GM12878 (cell line): ENCODE data around the gene AKAP13. TPM values are rescaled to one million over a fixed set of nuclear protein-coding genes. Genes with fewer than 3 reads are reported as not detected.

Experiments used
- ATAC-seq: fragments of 200-7000 bp; cut with Tn5 transposase; 3 replicates; pipeline ENCODE4 v1.9.1; 2020; ENCODE audit warnings: mild to moderate bottlenecking, moderate library complexity
- BruUV-seq: library from RNA; stranded (reverse); fragments of 400-500 nt; replicated peaks from 2 replicates; lab custom pipeline; 2021; lab: Mats Ljungman, UMichigan
- CTCF ChIA-PET: fragments of 300-600 bp; sonication (Branson Sonifier 250); formaldehyde crosslinking; extraction: SDS; loops from one replicate; lab custom pipeline; 2021; ENCODE audit warnings: inconsistent platforms; lab: Yijun Ruan, JAX
- POLR2A ChIA-PET: fragments of 350-600 bp; formaldehyde crosslinking; extraction: SDS; loops from one replicate; lab custom pipeline; 2021; ENCODE audit warnings: inconsistent platforms; lab: Charles Lee
- RAD21 ChIA-PET: fragments of 300-600 bp; sonication (Branson Sonifier 250); formaldehyde crosslinking; loops from one replicate; lab custom pipeline; 2023; ENCODE audit warnings: antibody characterized with exemption; ENCODE audit not compliant: unreplicated experiment; lab: Charles Lee
- SMC1A ChIA-PET: fragments of 300-600 bp; sonication (Branson Sonifier 250); formaldehyde crosslinking; loops from one replicate; lab custom pipeline; 2023; ENCODE audit not compliant: unreplicated experiment, uncharacterized antibody; lab: Charles Lee
- DNase-seq: peaks from one replicate; pipeline ENCODE4 v3.0.0-alpha.2; 2011; ENCODE audit warnings: low read depth, low spot score
- FAIRE-seq: peaks from 3 replicates; lab custom pipeline; 2011; peaks lifted over from hg19 to GRCh38; lab: Jason Lieb, UNC
- H2AFZ ChIP-seq: 2 replicates; pipeline ENCODE4 v1.6.0; 2011; ENCODE audit warnings: low read depth, low read length, control low read depth; ENCODE audit not compliant: control insufficient read depth
- H3K27ac ChIP-seq: 2 replicates; pipeline ENCODE4 v1.5.1; 2011; ENCODE audit warnings: control low read depth; ENCODE audit not compliant: control insufficient read depth, insufficient read depth
- H3K27me3 ChIP-seq, 2 experiments: replicated peaks in 1 of 2; 2 replicates each; pipeline versions ENCODE4 v1.6.0 to v1.6.1; 2011; ENCODE audit warnings: low read length in 1 of 2; ENCODE audit not compliant: control insufficient read depth in 2 of 2, insufficient read depth in 2 of 2
- H3K36me3 ChIP-seq, 2 experiments: 2 replicates each; pipeline ENCODE4 v1.5.1; 2011; ENCODE audit warnings: low read length in 1 of 2; ENCODE audit not compliant: control insufficient read depth in 2 of 2, insufficient read depth in 2 of 2
- H3K4me1 ChIP-seq: 2 replicates; pipeline ENCODE4 v1.6.1; 2011; ENCODE audit warnings: mild to moderate bottlenecking, low read length, moderate library complexity, mixed read lengths; ENCODE audit not compliant: control insufficient read depth, insufficient read depth
- H3K4me2 ChIP-seq: 2 replicates; pipeline ENCODE4 v1.6.0; 2011; ENCODE audit warnings: control low read depth; ENCODE audit not compliant: control insufficient read depth, insufficient read depth
- H3K4me3 ChIP-seq: fragments of 200-600 bp; sonication (generic); 2 replicates; pipeline ENCODE4 v1.5.1; 2016
- H3K79me2 ChIP-seq: 2 replicates; pipeline ENCODE4 v1.6.0; 2011; ENCODE audit warnings: low read length; ENCODE audit not compliant: control insufficient read depth, insufficient read depth
- H3K9ac ChIP-seq: 2 replicates; pipeline ENCODE4 v1.8.0; 2011; ENCODE audit warnings: low read length, control low read depth, mixed read lengths; ENCODE audit not compliant: control insufficient read depth, insufficient read depth
- H3K9me3 ChIP-seq: replicated peaks from 3 replicates; pipeline ENCODE4 v1.5.1; 2011; ENCODE audit warnings: mild to moderate bottlenecking, low read length; ENCODE audit not compliant: control insufficient read depth, insufficient read depth
- H4K20me1 ChIP-seq: 2 replicates; pipeline ENCODE4 v1.6.0; 2011; ENCODE audit not compliant: control insufficient read depth, insufficient read depth
- BMI1 ChIP-seq: fragments of 450-650 bp; IDR thresholded peaks from 2 replicates; pipeline ENCODE4 v1.6.1; 2016; ENCODE audit warnings: mild to moderate bottlenecking, moderate library complexity, borderline replicate concordance
- CREB1 ChIP-seq: IDR thresholded peaks from 2 replicates; pipeline ENCODE4 v1.6.1; 2012; ENCODE audit warnings: low read depth, mild to moderate bottlenecking, inconsistent platforms
- E4F1 ChIP-seq: fragments of 450-650 bp; IDR thresholded peaks from 2 replicates; pipeline ENCODE4 v1.6.1; 2018; ENCODE audit warnings: borderline replicate concordance, mild to moderate bottlenecking; ENCODE audit not compliant: partially characterized antibody
- NR2F1 ChIP-seq: fragments of 450-650 bp; conservative IDR thresholded peaks from 2 replicates; pipeline ENCODE4 v1.6.1; 2017; ENCODE audit warnings: mild to moderate bottlenecking
- RAD21 ChIP-seq: IDR thresholded peaks from 2 replicates; pipeline ENCODE4 v1.6.1; 2011; ENCODE audit warnings: mild to moderate bottlenecking, low read depth, low read length, moderate library complexity; ENCODE audit not compliant: insufficient read depth
- SP1 ChIP-seq: IDR thresholded peaks from one replicate; pipeline ENCODE4 v1.6.1; 2011; ENCODE audit warnings: low read depth, low read length
- WGBS: methylation state at CpG from one replicate; pipeline ENCODE4 v1.1.6; 2016; ENCODE audit warnings: low lambda C conversion rate; ENCODE audit not compliant: insufficient replicate concordance, insufficient coverage; ENCODE audit errors: missing lambda C conversion rate; 5-methylcytosine and 5-hydroxymethylcytosine counted together
- in situ Hi-C: fragments of 300-500 bp; cut with MboI; formaldehyde crosslinking; loops from 9 replicates; pipeline ENCODE4 v1.14.3; 2018; ENCODE audit warnings: mixed read lengths
- intact Hi-C: fragments of 100-400 bp; cut with micrococcal nuclease; formaldehyde crosslinking; loops from one replicate; pipeline ENCODE4 v1.14.2; 2022; ENCODE audit not compliant: unreplicated experiment
- polyA plus RNA-seq, 11 experiments: library from polyadenylated mRNA; depleted of rRNA in 4 of 11; unstranded in 6 of 11; stranded (reverse) in 5 of 11; fragments of >200 nt; fragmentation: Nextera tagmentation in 4 of 11; fragmentation: Illumina TruSeq in 1 of 11; extraction: Ambion mirVana in 4 of 11; extraction: Trizol in 1 of 11; gene quantifications; 1 replicate in 1 of 11; 2 replicates in 10 of 11; pipeline versions ENCODE4 v1.2.1 to v1.2.3, GENCODE V29; 2011 to 2016; ENCODE audit warnings: inconsistent platforms in 2 of 11, missing spikeins in 2 of 11, low read depth in 1 of 11
- total RNA-seq, 4 experiments: library from RNA; depleted of rRNA in 3 of 4; stranded (reverse); fragments of >200 nt in 3 of 4; fragmentation: Illumina TruSeq in 1 of 4; extraction: Trizol in 1 of 4; gene quantifications; 2 replicates each; pipeline versions ENCODE4 v1.2.1 to v1.2.3, GENCODE V29; 2013 to 2021
- TF ChIP-seq, protein P1 (sequence below): IDR thresholded peaks from 2 replicates; pipeline ENCODE4 v1.6.1; 2012; ENCODE audit warnings: low read depth, low read length, improper control_type of control experiment
- TF ChIP-seq, protein P2 (sequence below): IDR thresholded peaks from 2 replicates; pipeline ENCODE4 v1.6.1; 2011; ENCODE audit warnings: borderline replicate concordance, low read depth, mild to moderate bottlenecking, moderate library complexity, low read length; ENCODE audit not compliant: insufficient read depth, poor library complexity, severe bottlenecking
- TF ChIP-seq, protein P3 (sequence below): IDR thresholded peaks from 2 replicates; pipeline ENCODE4 v1.6.1; 2011; ENCODE audit warnings: mild to moderate bottlenecking, low read depth, low read length, moderate library complexity; ENCODE audit not compliant: insufficient replicate concordance
- TF ChIP-seq, protein P4 (sequence below): fragments of 450-650 bp; IDR thresholded peaks from 2 replicates; pipeline ENCODE4 v1.6.1; 2017; ENCODE audit warnings: borderline replicate concordance

The AKAP13 gene
- total and polyA plus RNA-seq, 10 of the 15 experiments (the other 5 are each of a cell fraction or from before 2014, with no cell fraction given): 14.4 to 74.9 (median 55.1) TPM

GRCh38 chr15:85753791-85754452 is 373.5 kb downstream of the AKAP13 start:
- H3K27ac ChIP-seq: no peak overlapping the region
- ChIA-PET CTCF (no interaction called here), POLR2A (no interaction called here), SMC1A (no interaction called here), RAD21 (no interaction called here)
- no peaks in the 10 kb centered on the region; a peak in 3 of 4 replicates for H3K36me3 ChIP-seq
- ATAC-seq (no peak), FAIRE-seq (no peak), DNase-seq (no peak)
- H3K4me3 ChIP-seq: no peak overlapping the region
- 77% methylated on average over 10 of the region's 10 CpGs for WGBS
- no peaks in the 10 kb centered on the region for H4K20me1 ChIP-seq
- in situ Hi-C loops: no loop called here
- no peak overlapping the region for H3K9ac ChIP-seq
- no peak overlapping the region for H3K4me2 ChIP-seq
- intact Hi-C loops: loop anchor here (5.0 kb wide), 1 partner anchor 88 kb away; no protein-coding TSS in a partner anchor
- BruUV-seq: no TSS peak
- no peaks in the 10 kb centered on the region for H3K4me1 ChIP-seq
- H3K27me3 ChIP-seq: no peaks in the 10 kb centered on the region
- H3K9me3 ChIP-seq: no peaks in the 10 kb centered on the region
- H2AFZ ChIP-seq: no peak overlapping the region
- H3K79me2 ChIP-seq: no peaks in the 10 kb centered on the region
- TF ChIP-seq, protein P1, sequence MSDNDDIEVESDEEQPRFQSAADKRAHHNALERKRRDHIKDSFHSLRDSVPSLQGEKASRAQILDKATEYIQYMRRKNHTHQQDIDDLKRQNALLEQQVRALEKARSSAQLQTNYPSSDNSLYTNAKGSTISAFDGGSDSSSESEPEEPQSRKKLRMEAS: no peak
- TF ChIP-seq, protein P2, sequence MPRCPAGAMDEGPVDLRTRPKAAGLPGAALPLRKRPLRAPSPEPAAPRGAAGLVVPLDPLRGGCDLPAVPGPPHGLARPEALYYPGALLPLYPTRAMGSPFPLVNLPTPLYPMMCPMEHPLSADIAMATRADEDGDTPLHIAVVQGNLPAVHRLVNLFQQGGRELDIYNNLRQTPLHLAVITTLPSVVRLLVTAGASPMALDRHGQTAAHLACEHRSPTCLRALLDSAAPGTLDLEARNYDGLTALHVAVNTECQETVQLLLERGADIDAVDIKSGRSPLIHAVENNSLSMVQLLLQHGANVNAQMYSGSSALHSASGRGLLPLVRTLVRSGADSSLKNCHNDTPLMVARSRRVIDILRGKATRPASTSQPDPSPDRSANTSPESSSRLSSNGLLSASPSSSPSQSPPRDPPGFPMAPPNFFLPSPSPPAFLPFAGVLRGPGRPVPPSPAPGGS: no peak
- TF ChIP-seq, protein P3, sequence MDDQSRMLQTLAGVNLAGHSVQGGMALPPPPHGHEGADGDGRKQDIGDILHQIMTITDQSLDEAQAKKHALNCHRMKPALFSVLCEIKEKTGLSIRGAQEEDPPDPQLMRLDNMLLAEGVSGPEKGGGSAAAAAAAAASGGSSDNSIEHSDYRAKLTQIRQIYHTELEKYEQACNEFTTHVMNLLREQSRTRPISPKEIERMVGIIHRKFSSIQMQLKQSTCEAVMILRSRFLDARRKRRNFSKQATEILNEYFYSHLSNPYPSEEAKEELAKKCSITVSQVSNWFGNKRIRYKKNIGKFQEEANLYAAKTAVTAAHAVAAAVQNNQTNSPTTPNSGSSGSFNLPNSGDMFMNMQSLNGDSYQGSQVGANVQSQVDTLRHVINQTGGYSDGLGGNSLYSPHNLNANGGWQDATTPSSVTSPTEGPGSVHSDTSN: no peak
- TF ChIP-seq RAD21 (no peak), CREB1 (no peak), BMI1 (no peak), NR2F1 (no peak), SP1 (no peak), E4F1 (no peak)
- TF ChIP-seq, protein P4, sequence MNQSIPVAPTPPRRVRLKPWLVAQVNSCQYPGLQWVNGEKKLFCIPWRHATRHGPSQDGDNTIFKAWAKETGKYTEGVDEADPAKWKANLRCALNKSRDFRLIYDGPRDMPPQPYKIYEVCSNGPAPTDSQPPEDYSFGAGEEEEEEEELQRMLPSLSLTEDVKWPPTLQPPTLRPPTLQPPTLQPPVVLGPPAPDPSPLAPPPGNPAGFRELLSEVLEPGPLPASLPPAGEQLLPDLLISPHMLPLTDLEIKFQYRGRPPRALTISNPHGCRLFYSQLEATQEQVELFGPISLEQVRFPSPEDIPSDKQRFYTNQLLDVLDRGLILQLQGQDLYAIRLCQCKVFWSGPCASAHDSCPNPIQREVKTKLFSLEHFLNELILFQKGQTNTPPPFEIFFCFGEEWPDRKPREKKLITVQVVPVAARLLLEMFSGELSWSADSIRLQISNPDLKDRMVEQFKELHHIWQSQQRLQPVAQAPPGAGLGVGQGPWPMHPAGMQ: no peak
